PC-9 (cell line): ENCODE results near the gene LCE1C. TPM values are rescaled to one million over a fixed set of nuclear protein-coding genes. Genes with fewer than 3 reads are reported as not detected.

Experiments
- BruUV-seq: library from RNA; stranded (reverse); fragments of 400-500 nt; replicated peaks from 2 replicates; lab custom pipeline; 2021; lab: Mats Ljungman, UMichigan
- CTCF ChIA-PET: fragments of 300-600 bp; sonication (Branson Sonifier 250); formaldehyde crosslinking; loops from one replicate; lab custom pipeline; 2022; ENCODE audit warnings: antibody characterized with exemption; lab: Charles Lee
- POLR2A ChIA-PET: fragments of 300-600 bp; sonication (Branson Sonifier 250); formaldehyde crosslinking; loops from one replicate; lab custom pipeline; 2022; ENCODE audit warnings: antibody characterized with exemption; ENCODE audit not compliant: unreplicated experiment; lab: Charles Lee
- DNase-seq, 2 experiments: peaks; one replicate each; pipeline versions ENCODE4 v3.0.0 to v3.0.0-alpha.2; 2015 to 2022; ENCODE audit warnings: mixed read lengths in 1 of 2
- H2AFZ ChIP-seq: fragments of 200-600 bp; sonication (generic); 2 replicates; pipeline ENCODE4 v1.8.1; 2017; ENCODE audit warnings: antibody characterized with exemption
- H3F3A ChIP-seq: fragments of 200-600 bp; sonication (generic); 2 replicates; pipeline ENCODE4 v1.8.1; 2017; ENCODE audit warnings: antibody characterized with exemption, mild to moderate bottlenecking, low read depth; ENCODE audit not compliant: insufficient read depth
- H3K27ac ChIP-seq: fragments of 200-600 bp; sonication (generic); 2 replicates; pipeline ENCODE4 v1.6.1; 2016; ENCODE audit warnings: mixed run types
- H3K27me3 ChIP-seq: fragments of 200-600 bp; sonication (generic); 2 replicates; pipeline ENCODE4 v1.6.1; 2016; ENCODE audit warnings: low read depth, mixed run types; ENCODE audit not compliant: insufficient read depth
- H3K36me3 ChIP-seq: fragments of 200-600 bp; sonication (generic); 2 replicates; pipeline ENCODE4 v1.6.1; 2016; ENCODE audit warnings: low read depth, mixed run types
- H3K4me1 ChIP-seq: fragments of 200-600 bp; sonication (generic); replicated peaks from 2 replicates; pipeline ENCODE4 v1.6.1; 2016; ENCODE audit warnings: mixed run types; ENCODE audit not compliant: insufficient read depth
- H3K4me2 ChIP-seq: fragments of 200-600 bp; sonication (generic); 2 replicates; pipeline ENCODE4 v1.6.1; 2017; ENCODE audit warnings: mixed run types
- H3K4me3 ChIP-seq: fragments of 200-600 bp; sonication (generic); 2 replicates; pipeline ENCODE4 v1.6.1; 2016; ENCODE audit warnings: mixed run types
- H3K79me2 ChIP-seq: fragments of 200-600 bp; sonication (generic); 2 replicates; pipeline ENCODE4 v1.6.1; 2017; ENCODE audit warnings: low read depth, mixed run types
- H3K9me2 ChIP-seq: fragments of 200-600 bp; sonication (generic); 2 replicates; pipeline ENCODE4 v1.8.1; 2017; ENCODE audit warnings: mild to moderate bottlenecking; ENCODE audit not compliant: insufficient read depth
- H3K9me3 ChIP-seq: fragments of 200-600 bp; sonication (generic); 2 replicates; pipeline ENCODE4 v1.8.1; 2016; ENCODE audit warnings: low read depth; ENCODE audit not compliant: insufficient read depth
- H4K20me1 ChIP-seq: fragments of 200-600 bp; sonication (generic); 2 replicates; pipeline ENCODE4 v1.8.1; 2017; ENCODE audit not compliant: insufficient read depth
- CTCF ChIP-seq: fragments of 200-600 bp; sonication (generic); conservative IDR thresholded peaks from 2 replicates; pipeline ENCODE4 v1.6.1; 2017; ENCODE audit warnings: mixed run types, antibody characterized with exemption, mild to moderate bottlenecking, moderate library complexity
- EZH2 ChIP-seq: fragments of 200-600 bp; sonication (generic); IDR thresholded peaks from 2 replicates; pipeline ENCODE4 v1.8.0; 2017; ENCODE audit warnings: antibody characterized with exemption, low read depth
- intact Hi-C: fragments of 100-400 bp; cut with micrococcal nuclease; formaldehyde crosslinking; loops from one replicate; pipeline ENCODE4 v1.10.0; 2022; ENCODE audit not compliant: unreplicated experiment
- total RNA-seq: library from RNA; stranded (reverse); gene quantifications from 2 replicates; pipeline ENCODE4 v1.2.3, GENCODE V29; 2021

Gene LCE1C
- total RNA-seq, 1 experiment from 2014 or later: not detected

- Histone ChIP-seq H3K27ac (no peak overlapping the region), H3K4me1 (no peaks in the 10 kb centered on the region), H3K9me2 (no peaks in the 10 kb centered on the region), H3K27me3 (peaks cover 41% of the 10 kb centered on the region; the same call in 1 of the 2 replicates), H3K4me2 (no peak overlapping the region), H3K4me3 (no peak overlapping the region), H3K9me3 (no peaks in the 10 kb centered on the region), H2AFZ (no peak overlapping the region), H3K79me2 (no peaks in the 10 kb centered on the region), H3F3A (no peaks in the 10 kb centered on the region), H4K20me1 (no peaks in the 10 kb centered on the region), H3K36me3 (no peaks in the 10 kb centered on the region)
- POLR2A ChIA-PET: no interaction called here
- intact Hi-C loops: no loop called here
- CTCF ChIA-PET: no interaction called here
- DNase-seq: no peak
- no TSS peak for BruUV-seq
- TF ChIP-seq EZH2: no peak
- no peak for TF ChIP-seq CTCF
Observed at GRCh38 chr1:152776361-152776760, 30.1 kb downstream of the LCE1C start.

GRCh38 chr1:152774875-152775274 lies 31.6 kb downstream of the LCE1C start, which contains the start of gene LCE1F:
Gene LCE1F (plus strand): TSS chr1:152775140. CDS start chr1:152776372, 1,232 bp downstream.
- H3K4me2 ChIP-seq: no peak within 1 kb of the TSS
- no peaks in the 10 kb centered on the region for H3K4me1 ChIP-seq
- H3K9me2 ChIP-seq: no peaks in the 10 kb centered on the region
- ChIA-PET CTCF (no interaction called here), POLR2A (no interaction called here)
- no peaks in the 10 kb centered on the region for H4K20me1 ChIP-seq
- no peak for DNase-seq
- H3K79me2 ChIP-seq: no peaks in the 10 kb centered on the region
- H3K27ac ChIP-seq: no peak within 1 kb of the TSS
- H3K9me3 ChIP-seq: no peaks in the 10 kb centered on the region
- no peak within 1 kb of the TSS for H2AFZ ChIP-seq
- no peak within 1 kb of the TSS for H3K4me3 ChIP-seq
- no peak for TF ChIP-seq EZH2
- TF ChIP-seq CTCF: no peak
- intact Hi-C loops: no loop called here
- no TSS peak for BruUV-seq
- H3F3A ChIP-seq: no peaks in the 10 kb centered on the region
- peaks cover 38% of the 10 kb centered on the region; the same call in 1 of the 2 replicates for H3K27me3 ChIP-seq
- no peaks in the 10 kb centered on the region for H3K36me3 ChIP-seq

- Histone ChIP-seq H3K27ac (no peak overlapping the region), H3K9me3 (no peaks in the 10 kb centered on the region)
Observed at GRCh38 chr1:152770411-152770810, 36.0 kb downstream of the LCE1C start.

More at GRCh38 chr1:152770411-152770810, 36.0 kb downstream of the LCE1C start:
- Histone ChIP-seq H3K4me1 (no peaks in the 10 kb centered on the region), H3K4me3 (no peak overlapping the region), H3K79me2 (no peaks in the 10 kb centered on the region), H3K4me2 (no peak overlapping the region), H3K36me3 (no peaks in the 10 kb centered on the region), H4K20me1 (no peaks in the 10 kb centered on the region), H2AFZ (no peak overlapping the region), H3K9me2 (no peaks in the 10 kb centered on the region), H3F3A (no peaks in the 10 kb centered on the region), H3K27me3 (peaks cover 9% of the 10 kb centered on the region; the same call in 1 of the 2 replicates)
- intact Hi-C loops: no loop called here
- CTCF ChIA-PET: no interaction called here
- no peak for DNase-seq
- TF ChIP-seq CTCF (no peak), EZH2 (no peak)
- no TSS peak for BruUV-seq
- POLR2A ChIA-PET: no interaction called here
